SU-DHL-6 (cell line): ENCODE data around the gene FN1.

Experiments used
- H2AFZ ChIP-seq: fragments of 200-600 bp; sonication (generic); 2 replicates; pipeline ENCODE4 v1.6.1; 2014; ENCODE audit warnings: low read depth, mild to moderate bottlenecking, moderate library complexity, mixed read lengths, antibody characterized with exemption, low read length; ENCODE audit not compliant: severe bottlenecking
- H3F3A ChIP-seq: fragments of 200-600 bp; shearing (Covaris generic); 2 replicates; pipeline ENCODE4 v1.6.0; 2016; ENCODE audit warnings: antibody characterized with exemption, mild to moderate bottlenecking; ENCODE audit not compliant: insufficient read depth
- H3K27ac ChIP-seq: fragments of 200-600 bp; sonication (generic); 2 replicates; pipeline ENCODE4 v1.5.1; 2016; ENCODE audit warnings: low read depth, mild to moderate bottlenecking, low read length, moderate library complexity, mixed read lengths
- H3K27me3 ChIP-seq: fragments of 200-600 bp; sonication (generic), shearing (Covaris generic); 2 replicates; pipeline ENCODE4 v1.6.0; 2014; ENCODE audit warnings: mild to moderate bottlenecking, low read length
- H3K36me3 ChIP-seq: fragments of 200-600 bp; sonication (generic); 2 replicates; pipeline ENCODE4 v1.6.1; 2014; ENCODE audit warnings: mild to moderate bottlenecking, low read length, mixed read lengths
- H3K4me2 ChIP-seq: fragments of 300-600, 200-600 bp; shearing (Covaris generic), sonication (generic); 2 replicates; pipeline ENCODE4 v1.6.0; 2014; ENCODE audit warnings: low read length, low read depth, mild to moderate bottlenecking; ENCODE audit not compliant: poor library complexity, severe bottlenecking
- H3K4me3 ChIP-seq: fragments of 200-600 bp; sonication (generic); 2 replicates; pipeline ENCODE4 v1.5.1; 2014; ENCODE audit warnings: antibody characterized with exemption, low read length, mild to moderate bottlenecking, mixed read lengths; ENCODE audit not compliant: insufficient read depth, poor library complexity, severe bottlenecking
- H3K79me2 ChIP-seq: fragments of 200-600 bp; sonication (generic); 2 replicates; pipeline ENCODE4 v1.6.1; 2014; ENCODE audit warnings: mild to moderate bottlenecking, low read length, moderate library complexity; ENCODE audit not compliant: insufficient read depth
- H3K9ac ChIP-seq: fragments of 200-600 bp; sonication (generic); 2 replicates; pipeline ENCODE4 v1.7.0; 2014; ENCODE audit warnings: mild to moderate bottlenecking, low read length
- H3K9me2 ChIP-seq: fragments of 200-600 bp; sonication (generic); replicated peaks from 2 replicates; pipeline ENCODE4 v1.6.1; 2014; ENCODE audit warnings: low read length; ENCODE audit not compliant: insufficient read depth
- H3K9me3 ChIP-seq: fragments of 200-600 bp; sonication (generic); 2 replicates; pipeline ENCODE4 v1.6.1; 2014; ENCODE audit warnings: low read length, mixed read lengths; ENCODE audit not compliant: insufficient read depth
- H4K20me1 ChIP-seq: fragments of 200-600 bp; sonication (generic); 2 replicates; pipeline ENCODE4 v1.6.1; 2014; ENCODE audit warnings: low read depth, mild to moderate bottlenecking, antibody characterized with exemption, low read length, moderate library complexity, mixed read lengths
- EZH2phosphoT487 ChIP-seq: fragments of 200-600 bp; sonication (generic), shearing (Covaris generic); conservative IDR thresholded peaks from 2 replicates; pipeline ENCODE4 v1.6.1; 2018; ENCODE audit warnings: mild to moderate bottlenecking, antibody characterized with exemption, low read length, moderate library complexity, mixed read lengths
- TF ChIP-seq, protein P1 (sequence below): fragments of 200-600 bp; sonication (generic); IDR thresholded peaks from one replicate; pipeline ENCODE4 v1.5.1; 2017; ENCODE audit warnings: antibody characterized with exemption, mild to moderate bottlenecking, low read length, moderate library complexity; ENCODE audit not compliant: insufficient read depth, poor library complexity, severe bottlenecking

FN1 gene

DNA sequence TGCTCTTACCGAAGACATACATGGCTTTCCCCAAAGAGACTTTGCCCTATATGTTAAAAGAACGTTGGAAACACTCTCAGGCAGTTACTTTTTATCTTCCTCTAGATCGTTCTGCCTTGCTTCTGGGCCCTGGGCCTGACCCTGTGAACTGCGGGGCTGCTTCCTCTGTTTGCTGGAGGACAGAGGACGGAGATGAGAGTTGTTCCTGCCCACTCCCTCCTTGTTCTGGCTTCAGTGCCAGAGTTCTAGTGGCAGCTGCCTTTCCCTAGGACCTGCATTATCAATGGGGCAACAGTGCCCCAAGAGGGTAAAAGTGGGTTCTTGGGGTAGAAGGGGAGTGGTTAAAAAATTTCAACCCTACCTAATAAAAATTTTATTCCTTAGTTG lies 6.5 kb upstream of the FN1 start:
- Histone ChIP-seq H4K20me1 (no peaks in the 10 kb centered on the region), H3K36me3 (no peaks in the 10 kb centered on the region), H3K27me3 (no peaks in the 10 kb centered on the region), H2AFZ (no peak overlapping the region), H3K4me2 (no peak overlapping the region), H3K4me3 (no peak overlapping the region), H3K9ac (no peak overlapping the region), H3F3A (no peaks in the 10 kb centered on the region), H3K9me3 (no peaks in the 10 kb centered on the region), H3K9me2 (no peaks in the 10 kb centered on the region), H3K27ac (no peak overlapping the region), H3K79me2 (no peaks in the 10 kb centered on the region)
- TF ChIP-seq, protein P1, sequence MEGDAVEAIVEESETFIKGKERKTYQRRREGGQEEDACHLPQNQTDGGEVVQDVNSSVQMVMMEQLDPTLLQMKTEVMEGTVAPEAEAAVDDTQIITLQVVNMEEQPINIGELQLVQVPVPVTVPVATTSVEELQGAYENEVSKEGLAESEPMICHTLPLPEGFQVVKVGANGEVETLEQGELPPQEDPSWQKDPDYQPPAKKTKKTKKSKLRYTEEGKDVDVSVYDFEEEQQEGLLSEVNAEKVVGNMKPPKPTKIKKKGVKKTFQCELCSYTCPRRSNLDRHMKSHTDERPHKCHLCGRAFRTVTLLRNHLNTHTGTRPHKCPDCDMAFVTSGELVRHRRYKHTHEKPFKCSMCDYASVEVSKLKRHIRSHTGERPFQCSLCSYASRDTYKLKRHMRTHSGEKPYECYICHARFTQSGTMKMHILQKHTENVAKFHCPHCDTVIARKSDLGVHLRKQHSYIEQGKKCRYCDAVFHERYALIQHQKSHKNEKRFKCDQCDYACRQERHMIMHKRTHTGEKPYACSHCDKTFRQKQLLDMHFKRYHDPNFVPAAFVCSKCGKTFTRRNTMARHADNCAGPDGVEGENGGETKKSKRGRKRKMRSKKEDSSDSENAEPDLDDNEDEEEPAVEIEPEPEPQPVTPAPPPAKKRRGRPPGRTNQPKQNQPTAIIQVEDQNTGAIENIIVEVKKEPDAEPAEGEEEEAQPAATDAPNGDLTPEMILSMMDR = no peak
- no peak for TF ChIP-seq EZH2phosphoT487

DNA sequence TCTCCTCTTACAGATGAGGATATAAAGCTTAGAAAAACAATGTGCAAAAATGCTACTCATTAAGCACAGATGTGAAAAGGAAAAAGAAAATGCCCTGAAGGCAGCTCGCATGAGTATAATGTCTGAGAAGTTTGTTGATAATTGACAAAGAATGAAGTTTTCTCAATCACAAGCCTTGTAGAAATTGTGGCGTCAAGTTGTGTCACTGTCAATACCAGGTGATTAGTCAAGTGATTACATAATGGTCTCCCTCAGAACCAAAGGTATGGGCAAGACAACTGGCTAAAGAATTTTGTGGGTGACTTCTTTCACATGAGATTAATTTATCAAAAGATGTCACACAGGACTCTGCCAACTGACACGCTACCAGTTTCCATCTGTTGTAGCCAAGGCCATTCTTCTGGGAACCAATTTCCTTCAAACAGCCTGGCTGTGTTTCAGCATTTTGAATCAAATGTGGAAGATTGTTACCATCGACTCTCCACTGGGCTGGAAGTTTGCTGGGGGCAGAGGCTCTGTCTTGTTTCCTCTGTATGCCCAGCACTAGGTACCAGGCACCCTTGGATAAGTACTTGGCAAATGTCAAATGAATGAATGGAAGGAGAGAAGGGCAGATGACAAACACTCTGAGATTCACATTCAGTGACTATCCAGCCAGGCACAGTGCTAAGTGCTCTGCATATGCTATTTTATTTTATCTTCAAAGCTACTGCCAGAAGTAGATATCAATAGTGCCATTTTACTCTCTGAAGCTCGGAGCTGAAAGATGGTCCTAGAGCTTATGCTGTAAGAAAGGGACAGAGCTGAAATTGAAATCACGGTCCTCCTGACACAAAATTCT lies 5.9 kb upstream of the FN1 start:
- no peak overlapping the region for H3K4me3 ChIP-seq
- no peaks in the 10 kb centered on the region for H3K27me3 ChIP-seq
- H3K9ac ChIP-seq = no peak overlapping the region
- no peaks in the 10 kb centered on the region for H3K9me2 ChIP-seq
- no peak overlapping the region for H3K27ac ChIP-seq
- H4K20me1 ChIP-seq = no peaks in the 10 kb centered on the region
- H3K4me2 ChIP-seq = no peak overlapping the region
- no peak for TF ChIP-seq EZH2phosphoT487
- TF ChIP-seq, protein P1 = no peak
- no peaks in the 10 kb centered on the region for H3K79me2 ChIP-seq
- H3F3A ChIP-seq = no peaks in the 10 kb centered on the region
- no peak overlapping the region for H2AFZ ChIP-seq
- H3K9me3 ChIP-seq = no peaks in the 10 kb centered on the region
- no peaks in the 10 kb centered on the region for H3K36me3 ChIP-seq

DNA sequence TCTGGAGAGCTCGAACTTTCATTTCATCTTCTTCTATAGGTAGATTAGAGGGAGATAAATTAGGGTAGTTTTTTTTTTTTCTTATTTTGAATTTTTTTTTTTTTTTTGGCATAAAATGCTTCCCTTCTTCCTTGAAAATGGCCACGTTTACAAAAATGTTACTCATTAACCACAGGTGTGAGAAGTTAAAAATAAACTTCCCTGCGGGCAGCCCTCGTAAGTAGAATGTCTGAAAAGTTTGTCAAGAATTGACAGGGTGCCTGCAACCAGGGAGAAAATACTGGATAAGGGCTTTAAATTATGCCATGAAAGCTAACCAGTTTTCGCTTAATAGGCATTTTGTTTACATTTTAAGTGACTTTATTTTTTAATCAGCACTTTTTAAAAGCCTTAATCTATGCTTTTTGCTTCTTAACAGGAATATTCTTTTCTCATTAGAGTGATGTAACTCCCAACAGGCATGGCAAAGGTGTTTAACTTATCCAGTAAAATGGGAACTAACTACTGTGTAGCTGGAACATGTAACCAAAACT lies 4.2 kb upstream of the FN1 start:
- Histone ChIP-seq H3K27ac (no peak overlapping the region), H3K79me2 (no peaks in the 10 kb centered on the region), H3K9me2 (no peaks in the 10 kb centered on the region), H3K4me2 (no peak overlapping the region), H3F3A (no peaks in the 10 kb centered on the region), H3K9me3 (no peaks in the 10 kb centered on the region), H3K36me3 (no peaks in the 10 kb centered on the region), H3K4me3 (no peak overlapping the region), H3K27me3 (no peaks in the 10 kb centered on the region), H2AFZ (no peak overlapping the region), H3K9ac (no peak overlapping the region), H4K20me1 (no peaks in the 10 kb centered on the region)
- TF ChIP-seq EZH2phosphoT487 = no peak
- TF ChIP-seq, protein P1 = no peak
